Panc1 (cell line): ENCODE measurements around the gene ETFA. TPM values are rescaled to one million over a fixed set of nuclear protein-coding genes. Genes with fewer than 3 reads are reported as not detected.

Experiments used
- ATAC-seq: fragments of 200-7000 bp; cut with Tn5 transposase; 2 replicates; pipeline ENCODE4 v1.9.1; 2020; ENCODE audit warnings: mild to moderate bottlenecking, moderate library complexity
- BruUV-seq: library from RNA; stranded (reverse); fragments of 400-500 nt; replicated peaks from 2 replicates; lab custom pipeline; 2021; lab: Mats Ljungman, UMichigan
- CTCF ChIA-PET: fragments of 300-600 bp; sonication (Branson Sonifier 250); formaldehyde crosslinking; loops from one replicate; lab custom pipeline; 2022; ENCODE audit warnings: antibody characterized with exemption; lab: Charles Lee
- POLR2A ChIA-PET: fragments of 300-600 bp; sonication (Branson Sonifier 250); formaldehyde crosslinking; loops from one replicate; lab custom pipeline; 2022; ENCODE audit warnings: antibody characterized with exemption; lab: Charles Lee
- DNase-seq: peaks from one replicate; pipeline ENCODE4 v3.0.0-alpha.2; 2010; ENCODE audit warnings: low read depth, low spot score
- H3K27ac ChIP-seq: 2 replicates; pipeline ENCODE4 v1.5.1; 2011; ENCODE audit warnings: mild to moderate bottlenecking, low read length, inconsistent platforms
- H3K27me3 ChIP-seq: fragments of 200-500 bp; sonication (Bioruptor generic); 2 replicates; pipeline ENCODE4 v1.6.0; 2014; ENCODE audit warnings: low read length, inconsistent platforms; ENCODE audit not compliant: control insufficient read depth, insufficient read depth
- H3K36me3 ChIP-seq: fragments of 200-500 bp; sonication (Bioruptor generic); 2 replicates; pipeline ENCODE4 v1.5.1; 2014; ENCODE audit warnings: inconsistent platforms, mild to moderate bottlenecking, low read length, moderate library complexity; ENCODE audit not compliant: control insufficient read depth, insufficient read depth
- H3K4me1 ChIP-seq: 2 replicates; pipeline ENCODE4 v1.5.1; 2011; ENCODE audit warnings: inconsistent platforms, mild to moderate bottlenecking, low read length, moderate library complexity; ENCODE audit not compliant: control insufficient read depth, insufficient read depth
- H3K4me3 ChIP-seq, 2 experiments: 2 replicates each; pipeline ENCODE4 v1.5.1; 2011 to 2012; ENCODE audit warnings: low read depth in 2 of 2, low read length in 2 of 2, mild to moderate bottlenecking in 2 of 2, inconsistent platforms in 1 of 2, moderate library complexity in 1 of 2
- H3K9me3 ChIP-seq: fragments of 200-500 bp; sonication (Bioruptor generic); 2 replicates; pipeline ENCODE4 v1.5.1; 2014; ENCODE audit warnings: low read depth, mild to moderate bottlenecking, inconsistent platforms, low read length, moderate library complexity; ENCODE audit not compliant: control insufficient read depth, insufficient read depth
- POLR2AphosphoS5 ChIP-seq: IDR thresholded peaks from 2 replicates; pipeline ENCODE4 v1.6.1; 2012; ENCODE audit warnings: mild to moderate bottlenecking, low read depth, low read length, moderate library complexity
- SIN3A ChIP-seq: IDR thresholded peaks from 2 replicates; pipeline ENCODE4 v1.6.1; 2012; ENCODE audit warnings: low read depth, mild to moderate bottlenecking, low read length, moderate library complexity, borderline replicate concordance; ENCODE audit not compliant: insufficient read depth
- TCF7L2 ChIP-seq: IDR thresholded peaks from 2 replicates; pipeline ENCODE4 v1.6.1; 2011; ENCODE audit warnings: mild to moderate bottlenecking, low read depth, low read length, inconsistent platforms
- in situ Hi-C: cut with HindIII; loops from 2 replicates; pipeline ENCODE4 v1.10.0; 2016; ENCODE audit warnings: low sequenced_read_pairs, low pct_unique_long_range_greater_than_20kb
- intact Hi-C: fragments of 100-400 bp; cut with micrococcal nuclease; formaldehyde crosslinking; loops from one replicate; pipeline ENCODE4 v1.10.0; 2022; ENCODE audit not compliant: unreplicated experiment
- total RNA-seq: library from RNA; stranded (reverse); gene quantifications from one replicate; pipeline ENCODE4 v1.2.1, GENCODE V29; 2021; ENCODE audit not compliant: unreplicated experiment
- TF ChIP-seq, protein P1 (sequence below), 2 experiments: IDR thresholded peaks; 2 replicates each; pipeline ENCODE4 v1.6.1; 2011 to 2012; ENCODE audit warnings: low read depth in 2 of 2, control low read depth in 1 of 2, low read length in 1 of 2, mild to moderate bottlenecking in 1 of 2, moderate library complexity in 1 of 2; ENCODE audit not compliant: insufficient read depth in 1 of 2
- TF ChIP-seq, protein P2 (sequence below): fragments of 450-650 bp; IDR thresholded peaks from 2 replicates; pipeline ENCODE4 v1.5.1; 2017; ENCODE audit warnings: mild to moderate bottlenecking

ETFA gene
- total RNA-seq, 1 experiment from 2014 or later: 159 TPM

DNA sequence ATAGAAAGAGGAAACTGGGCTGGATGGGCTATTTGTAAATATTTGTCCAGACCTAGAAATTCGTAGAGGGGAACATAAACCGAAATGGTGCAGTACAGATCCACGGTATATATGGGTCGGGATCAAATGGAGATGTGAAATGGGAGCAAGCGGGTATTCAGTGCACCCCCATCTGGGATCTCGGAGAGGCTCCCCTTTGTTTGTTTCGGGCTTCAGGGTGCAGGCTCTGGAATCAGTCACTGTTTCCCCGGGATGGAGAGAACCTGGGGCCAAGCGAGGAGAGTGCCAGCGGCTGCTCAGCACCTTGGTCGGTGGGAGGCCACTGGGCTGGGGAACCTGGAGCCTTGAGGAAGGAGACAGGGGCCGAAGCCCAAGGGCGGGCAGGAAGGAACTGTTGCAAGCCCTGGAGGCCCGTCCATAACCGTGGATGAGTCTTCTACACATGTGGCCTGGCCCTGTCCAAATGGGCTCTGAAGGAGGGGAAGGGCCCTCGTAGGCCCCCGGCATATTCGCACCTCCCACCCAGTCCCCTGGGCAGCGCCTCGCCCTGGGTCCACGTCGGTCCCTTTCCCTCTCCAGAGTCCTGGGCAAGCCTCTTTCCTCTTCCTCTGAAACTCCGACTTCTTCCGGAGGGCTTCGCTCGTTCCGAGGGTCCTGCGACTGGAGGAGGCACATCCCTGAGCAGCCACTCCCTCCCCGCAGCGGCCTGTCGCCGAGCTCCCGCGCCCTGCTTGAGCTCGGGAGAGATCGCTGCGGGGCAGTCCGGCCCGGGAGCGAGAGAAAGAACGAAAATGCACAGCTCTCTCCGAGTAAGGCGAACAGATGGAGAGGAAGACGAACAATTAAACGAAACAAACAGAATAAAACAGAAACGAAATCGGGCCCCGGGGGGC, 28.3 kb upstream of the ETFA start:
- Histone ChIP-seq H3K4me1 (peaks cover 3% of the 10 kb centered on the region; the same call in 1 of the 2 replicates), H3K9me3 (no peaks in the 10 kb centered on the region), H3K27ac (no peak overlapping the region), H3K36me3 (peaks cover 3% of the 10 kb centered on the region; the same call in 1 of the 2 replicates), H3K27me3 (peaks cover 8% of the 10 kb centered on the region), H3K4me3 (peak overlapping the region; percentile 42 to 52)
- POLR2A ChIA-PET: no interaction called here
- CTCF ChIA-PET: interaction anchor here (0.6 kb wide), 1 partner anchor 281 kb away, joined by 6 read pairs; no protein-coding TSS in a partner anchor
- DNase-seq: no peak
- in situ Hi-C loops: no loop called here
- peak; percentile 29 for ATAC-seq
- BruUV-seq: no TSS peak
- intact Hi-C loops: no loop called here
- no peak for TF ChIP-seq SIN3A
- TF ChIP-seq POLR2AphosphoS5: no peak
- TF ChIP-seq TCF7L2: no peak
- TF ChIP-seq, protein P1, sequence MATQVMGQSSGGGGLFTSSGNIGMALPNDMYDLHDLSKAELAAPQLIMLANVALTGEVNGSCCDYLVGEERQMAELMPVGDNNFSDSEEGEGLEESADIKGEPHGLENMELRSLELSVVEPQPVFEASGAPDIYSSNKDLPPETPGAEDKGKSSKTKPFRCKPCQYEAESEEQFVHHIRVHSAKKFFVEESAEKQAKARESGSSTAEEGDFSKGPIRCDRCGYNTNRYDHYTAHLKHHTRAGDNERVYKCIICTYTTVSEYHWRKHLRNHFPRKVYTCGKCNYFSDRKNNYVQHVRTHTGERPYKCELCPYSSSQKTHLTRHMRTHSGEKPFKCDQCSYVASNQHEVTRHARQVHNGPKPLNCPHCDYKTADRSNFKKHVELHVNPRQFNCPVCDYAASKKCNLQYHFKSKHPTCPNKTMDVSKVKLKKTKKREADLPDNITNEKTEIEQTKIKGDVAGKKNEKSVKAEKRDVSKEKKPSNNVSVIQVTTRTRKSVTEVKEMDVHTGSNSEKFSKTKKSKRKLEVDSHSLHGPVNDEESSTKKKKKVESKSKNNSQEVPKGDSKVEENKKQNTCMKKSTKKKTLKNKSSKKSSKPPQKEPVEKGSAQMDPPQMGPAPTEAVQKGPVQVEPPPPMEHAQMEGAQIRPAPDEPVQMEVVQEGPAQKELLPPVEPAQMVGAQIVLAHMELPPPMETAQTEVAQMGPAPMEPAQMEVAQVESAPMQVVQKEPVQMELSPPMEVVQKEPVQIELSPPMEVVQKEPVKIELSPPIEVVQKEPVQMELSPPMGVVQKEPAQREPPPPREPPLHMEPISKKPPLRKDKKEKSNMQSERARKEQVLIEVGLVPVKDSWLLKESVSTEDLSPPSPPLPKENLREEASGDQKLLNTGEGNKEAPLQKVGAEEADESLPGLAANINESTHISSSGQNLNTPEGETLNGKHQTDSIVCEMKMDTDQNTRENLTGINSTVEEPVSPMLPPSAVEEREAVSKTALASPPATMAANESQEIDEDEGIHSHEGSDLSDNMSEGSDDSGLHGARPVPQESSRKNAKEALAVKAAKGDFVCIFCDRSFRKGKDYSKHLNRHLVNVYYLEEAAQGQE (IDR thresholded peaks at IDR 0.05; ENCODE audit: insufficient read depth in 1 of 2, low read depth in 2 of 2, low read length in 1 of 2): no peak
- TF ChIP-seq, protein P2, sequence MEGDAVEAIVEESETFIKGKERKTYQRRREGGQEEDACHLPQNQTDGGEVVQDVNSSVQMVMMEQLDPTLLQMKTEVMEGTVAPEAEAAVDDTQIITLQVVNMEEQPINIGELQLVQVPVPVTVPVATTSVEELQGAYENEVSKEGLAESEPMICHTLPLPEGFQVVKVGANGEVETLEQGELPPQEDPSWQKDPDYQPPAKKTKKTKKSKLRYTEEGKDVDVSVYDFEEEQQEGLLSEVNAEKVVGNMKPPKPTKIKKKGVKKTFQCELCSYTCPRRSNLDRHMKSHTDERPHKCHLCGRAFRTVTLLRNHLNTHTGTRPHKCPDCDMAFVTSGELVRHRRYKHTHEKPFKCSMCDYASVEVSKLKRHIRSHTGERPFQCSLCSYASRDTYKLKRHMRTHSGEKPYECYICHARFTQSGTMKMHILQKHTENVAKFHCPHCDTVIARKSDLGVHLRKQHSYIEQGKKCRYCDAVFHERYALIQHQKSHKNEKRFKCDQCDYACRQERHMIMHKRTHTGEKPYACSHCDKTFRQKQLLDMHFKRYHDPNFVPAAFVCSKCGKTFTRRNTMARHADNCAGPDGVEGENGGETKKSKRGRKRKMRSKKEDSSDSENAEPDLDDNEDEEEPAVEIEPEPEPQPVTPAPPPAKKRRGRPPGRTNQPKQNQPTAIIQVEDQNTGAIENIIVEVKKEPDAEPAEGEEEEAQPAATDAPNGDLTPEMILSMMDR: no peak

DNA sequence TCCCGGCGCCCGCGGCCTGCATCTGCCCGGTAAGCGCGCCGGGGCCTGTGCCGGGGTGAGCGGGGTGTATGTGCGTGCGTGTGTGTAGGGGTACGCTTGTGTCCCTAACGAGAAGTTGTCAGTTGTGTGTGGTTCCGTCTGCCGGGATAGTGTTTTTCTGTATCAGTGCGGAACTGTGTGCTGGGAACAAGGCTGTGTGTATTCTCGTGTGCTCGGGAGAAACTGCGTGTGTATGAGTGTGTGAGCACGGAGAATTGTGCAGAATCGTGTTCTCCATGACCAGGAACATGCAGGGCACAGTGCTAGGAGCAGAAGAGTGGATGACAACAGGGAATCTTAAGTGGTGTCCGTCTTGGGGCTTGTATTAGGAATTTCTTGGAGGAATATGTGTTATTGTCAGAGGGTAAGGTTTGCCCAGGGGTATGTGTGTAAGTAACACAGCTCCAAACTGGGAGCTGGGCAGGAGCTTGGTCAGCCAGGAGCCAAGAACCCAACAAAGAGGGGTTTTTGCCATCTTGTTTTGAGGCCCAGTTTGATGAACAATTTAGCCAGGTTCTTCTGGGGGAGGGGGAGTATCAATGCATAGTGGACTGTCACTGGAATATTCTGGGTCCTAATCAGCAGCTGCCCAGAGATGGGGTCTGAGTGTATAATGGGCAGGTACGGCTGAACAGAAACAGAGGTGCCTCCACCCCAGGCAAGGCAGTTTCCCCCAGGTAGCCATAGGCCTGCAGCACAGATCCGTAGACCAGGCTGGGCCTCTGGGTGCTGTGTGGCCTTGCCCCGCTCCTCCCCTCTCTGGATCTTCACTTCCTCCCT, 27.4 kb upstream of the ETFA start:
- Histone ChIP-seq H3K27ac (no peak overlapping the region), H3K27me3 (no peaks in the 10 kb centered on the region; the same call in 1 of the 2 replicates), H3K36me3 (peaks cover 3% of the 10 kb centered on the region; the same call in 1 of the 2 replicates), H3K4me3 (peak overlapping the region in 1 of 2 experiments; percentile 34; a peak in 1 of 4 replicates), H3K9me3 (no peaks in the 10 kb centered on the region), H3K4me1 (peaks cover 3% of the 10 kb centered on the region; the same call in 1 of the 2 replicates)
- DNase-seq (no peak), ATAC-seq (no peak)
- ChIA-PET POLR2A (no interaction called here), CTCF (no interaction called here)
- TF ChIP-seq, protein P2: no peak
- TF ChIP-seq SIN3A (no peak), POLR2AphosphoS5 (no peak), TCF7L2 (no peak)
- TF ChIP-seq, protein P1 (IDR thresholded peaks at IDR 0.05; ENCODE audit: insufficient read depth in 1 of 2, low read depth in 2 of 2, low read length in 1 of 2): no peak
- in situ Hi-C loops: no loop called here
- intact Hi-C loops: no loop called here
- no TSS peak for BruUV-seq
